ENCODE measurements around the gene ACER1. TPM values are rescaled to one million over a fixed set of nuclear protein-coding genes. Genes with fewer than 3 reads are reported as not detected.
"Not testable (repeated sequence)": the region's sequence is repeated elsewhere in the genome, so short reads cannot be mapped to it uniquely, and the experiment has no call there.

The ACER1 gene
- total RNA-seq, 4 donors from 2014 or later: not detected

DNA sequence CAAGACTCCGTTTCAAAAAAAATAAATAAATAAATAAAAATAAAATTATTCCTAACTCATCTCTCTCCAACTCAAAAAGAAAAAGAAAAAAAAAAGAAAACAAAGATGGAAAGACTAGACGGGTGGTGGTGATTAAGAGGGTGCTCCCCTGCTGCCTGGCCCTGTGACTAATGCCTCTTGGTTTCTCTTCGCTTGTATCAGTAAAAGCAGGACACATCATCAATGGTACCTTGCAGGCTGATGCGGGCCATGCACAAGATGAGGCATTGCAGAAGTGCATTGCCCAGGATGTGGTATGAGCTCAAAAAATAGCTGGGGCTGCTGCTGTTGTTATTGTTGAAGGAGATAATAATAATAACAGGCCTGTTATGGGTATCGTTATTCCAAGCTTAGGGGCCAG, 14.6 kb downstream of the ACER1 start:
- TF ChIP-seq, protein P1, sequence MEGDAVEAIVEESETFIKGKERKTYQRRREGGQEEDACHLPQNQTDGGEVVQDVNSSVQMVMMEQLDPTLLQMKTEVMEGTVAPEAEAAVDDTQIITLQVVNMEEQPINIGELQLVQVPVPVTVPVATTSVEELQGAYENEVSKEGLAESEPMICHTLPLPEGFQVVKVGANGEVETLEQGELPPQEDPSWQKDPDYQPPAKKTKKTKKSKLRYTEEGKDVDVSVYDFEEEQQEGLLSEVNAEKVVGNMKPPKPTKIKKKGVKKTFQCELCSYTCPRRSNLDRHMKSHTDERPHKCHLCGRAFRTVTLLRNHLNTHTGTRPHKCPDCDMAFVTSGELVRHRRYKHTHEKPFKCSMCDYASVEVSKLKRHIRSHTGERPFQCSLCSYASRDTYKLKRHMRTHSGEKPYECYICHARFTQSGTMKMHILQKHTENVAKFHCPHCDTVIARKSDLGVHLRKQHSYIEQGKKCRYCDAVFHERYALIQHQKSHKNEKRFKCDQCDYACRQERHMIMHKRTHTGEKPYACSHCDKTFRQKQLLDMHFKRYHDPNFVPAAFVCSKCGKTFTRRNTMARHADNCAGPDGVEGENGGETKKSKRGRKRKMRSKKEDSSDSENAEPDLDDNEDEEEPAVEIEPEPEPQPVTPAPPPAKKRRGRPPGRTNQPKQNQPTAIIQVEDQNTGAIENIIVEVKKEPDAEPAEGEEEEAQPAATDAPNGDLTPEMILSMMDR (IDR thresholded peaks at IDR 0.05): no peak
- ATAC-seq (ENCODE audit: low FRiP score) (no peak), DNase-seq (ENCODE audit: low spot score) (no peak)

DNA sequence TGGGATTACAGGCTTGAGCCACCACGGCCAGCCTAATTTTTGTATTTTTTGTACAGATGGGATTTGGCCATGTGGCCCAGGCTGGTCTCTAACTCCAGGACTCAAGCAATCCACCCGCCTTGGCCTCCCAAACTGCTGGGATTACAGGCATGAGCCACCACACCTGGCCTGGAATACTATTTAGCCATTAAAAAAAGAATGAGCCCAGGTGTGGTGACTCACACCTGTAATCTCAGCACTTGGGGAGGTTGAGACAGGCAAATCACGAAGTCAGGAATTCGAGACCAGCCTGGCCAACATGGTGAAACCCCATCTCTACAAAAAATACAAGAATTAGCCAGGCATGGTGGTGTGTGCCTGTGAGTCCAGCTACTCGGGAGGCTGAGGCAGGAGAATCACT, 17.8 kb downstream of the ACER1 start:
- not testable (repeated sequence) for ATAC-seq (ENCODE audit: low FRiP score); DNase-seq (ENCODE audit: low spot score)

DNA sequence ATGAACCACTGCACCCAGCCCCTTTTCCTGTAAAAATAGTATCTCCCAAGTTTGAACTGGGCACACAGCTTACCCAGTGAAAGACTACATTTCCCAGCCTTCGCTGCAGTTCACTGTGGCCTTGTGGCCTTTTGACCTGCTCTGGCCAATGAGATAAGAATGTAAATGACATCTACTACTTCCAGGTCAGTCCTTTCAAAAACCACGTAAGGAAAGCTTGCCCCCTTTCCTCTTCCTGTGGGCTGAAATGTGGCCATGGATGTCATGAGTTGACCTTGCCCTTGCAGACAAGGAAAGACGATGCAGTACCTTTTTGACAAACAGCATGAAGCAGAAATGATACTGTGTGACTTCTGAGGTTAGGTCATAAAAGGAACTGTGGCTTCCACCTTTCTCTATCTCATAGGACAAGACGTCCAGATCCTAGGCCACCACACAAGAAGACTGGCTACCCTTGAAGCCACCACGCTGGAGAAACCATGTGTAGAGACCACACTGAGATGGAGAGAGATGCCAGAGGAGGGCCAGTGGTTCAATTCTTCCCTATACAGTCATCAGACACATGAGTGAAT, 19.9 kb downstream of the ACER1 start:
- no peak for ATAC-seq (ENCODE audit: low FRiP score)
- DNase-seq (ENCODE audit: low spot score): no peak
- TF ChIP-seq, protein P1 (IDR thresholded peaks at IDR 0.05): no peak

DNA sequence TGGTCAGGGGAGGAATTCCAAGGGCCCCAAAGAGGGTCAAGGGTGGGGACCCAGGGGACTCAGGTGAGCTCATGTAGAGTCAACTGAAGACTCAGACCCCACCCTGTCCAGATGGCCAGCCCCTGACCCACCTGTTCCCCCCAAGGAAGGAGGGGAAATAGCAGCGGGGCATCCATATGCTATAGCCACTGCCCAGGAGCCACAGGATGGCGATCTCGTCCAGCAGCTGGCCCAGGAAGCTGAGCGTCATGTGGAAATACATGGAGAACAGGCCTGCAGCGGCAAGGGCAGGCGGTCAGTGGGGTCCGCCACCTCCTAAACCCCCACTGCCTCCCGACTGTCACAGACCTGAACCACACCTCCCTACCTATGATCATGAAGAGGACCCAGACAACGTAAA, 21.4 kb downstream of the ACER1 start:
- ATAC-seq (ENCODE audit: low FRiP score) (no peak), DNase-seq (ENCODE audit: low spot score) (no peak)
- TF ChIP-seq, protein P1 (IDR thresholded peaks at IDR 0.05): no peak

DNA sequence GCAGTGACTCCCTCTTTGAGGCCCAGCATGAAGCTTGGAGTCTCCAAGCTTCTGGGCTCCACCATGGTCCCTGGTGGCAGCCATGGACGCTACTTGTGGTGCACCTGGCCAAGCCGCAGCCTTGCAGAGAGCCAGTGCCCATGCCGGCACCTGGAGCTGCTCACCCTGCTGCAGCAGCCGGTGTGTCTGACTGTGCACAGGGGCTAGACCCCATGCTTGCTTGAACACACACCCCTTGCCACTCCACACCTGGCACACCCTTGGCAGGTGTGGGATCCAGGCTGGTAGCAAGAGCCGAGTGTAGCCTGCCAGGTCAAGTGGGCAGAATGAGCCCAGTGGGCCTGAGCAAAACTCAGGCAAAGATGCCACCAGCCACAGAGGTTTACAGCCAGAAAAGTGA, 35.0 kb downstream of the ACER1 start:
- no peak for ATAC-seq (ENCODE audit: low FRiP score)
- TF ChIP-seq, protein P1 (IDR thresholded peaks at IDR 0.05): no peak
- DNase-seq (ENCODE audit: low spot score): no peak

DNA sequence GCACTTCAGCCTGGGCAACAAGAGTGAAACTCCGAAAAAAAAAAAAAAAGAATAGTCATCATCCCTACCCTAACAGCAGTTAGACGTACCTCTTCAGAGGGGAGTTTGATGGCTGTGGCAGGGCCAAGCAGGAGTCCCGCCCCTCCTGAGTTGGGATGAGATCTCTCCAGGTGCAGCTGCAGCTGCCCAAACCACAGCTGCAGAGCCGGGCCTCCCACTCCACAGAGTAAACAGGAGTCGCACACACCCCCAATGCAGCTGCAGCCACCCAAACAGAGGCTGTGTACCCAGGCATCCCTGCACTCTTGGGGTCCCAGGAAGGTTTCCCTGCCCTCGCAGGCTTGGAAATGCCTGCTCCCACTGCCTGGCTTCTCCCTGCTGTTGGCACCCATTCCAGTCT, 36.2 kb downstream of the ACER1 start:
- DNase-seq (ENCODE audit: low spot score): no peak
- no peak for ATAC-seq (ENCODE audit: low FRiP score)
- TF ChIP-seq, protein P1 (IDR thresholded peaks at IDR 0.05): no peak

DNA sequence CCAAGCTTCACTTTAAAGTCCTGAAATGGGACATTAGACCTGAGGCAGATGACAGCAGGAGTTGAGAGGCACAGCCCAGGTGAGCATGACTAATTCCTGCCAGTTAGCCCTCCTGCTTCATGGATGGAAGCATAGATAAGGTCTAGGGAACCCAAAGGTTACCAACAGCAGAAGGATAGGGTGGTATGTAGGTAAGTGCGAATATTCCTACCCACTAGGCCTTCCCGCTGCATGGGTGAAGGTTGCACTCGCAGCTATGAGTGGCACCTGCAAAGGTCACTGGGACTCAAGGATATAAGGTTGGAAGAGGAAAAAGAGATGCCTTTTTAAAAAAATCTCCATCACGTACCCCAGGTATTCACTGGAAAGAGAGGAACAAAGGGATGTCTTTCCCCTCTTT, 41.4 kb downstream of the ACER1 start:
- DNase-seq (ENCODE audit: low spot score) (no peak), ATAC-seq (ENCODE audit: low FRiP score) (no peak)
- TF ChIP-seq, protein P1 (IDR thresholded peaks at IDR 0.05): no peak

DNA sequence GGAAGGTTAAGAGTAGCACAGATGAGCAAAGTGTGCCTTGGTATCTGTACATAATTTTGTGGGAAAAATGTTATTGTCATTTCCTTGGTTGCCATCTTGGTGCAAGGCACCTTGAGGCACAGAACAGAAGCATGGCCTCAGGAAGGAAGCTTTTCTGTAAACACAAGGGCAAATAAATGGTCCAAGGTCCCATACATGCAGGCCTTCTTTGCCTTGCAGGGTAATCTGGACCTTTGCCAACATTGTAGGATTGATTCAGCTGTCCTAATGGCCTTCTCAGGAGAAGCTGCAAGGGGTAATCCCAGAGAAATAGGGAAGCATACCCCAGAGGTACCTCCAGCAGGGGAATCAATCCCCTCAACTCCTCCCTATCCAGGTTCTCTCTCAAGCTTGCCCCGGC, 44.7 kb downstream of the ACER1 start:
- no peak for DNase-seq (ENCODE audit: low spot score)
- no peak for ATAC-seq (ENCODE audit: low FRiP score)
- TF ChIP-seq, protein P1 (IDR thresholded peaks at IDR 0.05): no peak
